ENCODE measurements around the gene NOS1AP.

NOS1AP gene

DNA sequence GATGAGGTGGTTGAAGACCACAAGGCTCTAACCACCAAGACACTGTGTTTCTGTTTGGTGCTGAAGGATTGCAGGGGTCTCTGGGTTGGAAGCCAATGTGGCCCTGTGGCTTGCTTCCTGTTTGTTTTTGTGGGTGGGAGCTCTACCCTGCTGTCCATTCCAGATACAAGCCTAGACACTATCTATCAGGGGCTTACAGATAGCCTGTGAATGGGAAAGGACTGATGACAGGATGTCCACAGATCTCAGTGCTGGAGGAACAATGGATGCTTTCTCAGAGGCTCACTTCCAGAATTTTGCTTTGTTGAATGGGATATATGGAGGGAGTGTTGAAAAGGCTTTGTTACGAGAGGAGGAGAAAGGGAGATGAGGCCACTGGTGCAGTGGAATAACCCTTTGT is 69.7 kb downstream of the NOS1AP start:
- FAIRE-seq: no peak

DNA sequence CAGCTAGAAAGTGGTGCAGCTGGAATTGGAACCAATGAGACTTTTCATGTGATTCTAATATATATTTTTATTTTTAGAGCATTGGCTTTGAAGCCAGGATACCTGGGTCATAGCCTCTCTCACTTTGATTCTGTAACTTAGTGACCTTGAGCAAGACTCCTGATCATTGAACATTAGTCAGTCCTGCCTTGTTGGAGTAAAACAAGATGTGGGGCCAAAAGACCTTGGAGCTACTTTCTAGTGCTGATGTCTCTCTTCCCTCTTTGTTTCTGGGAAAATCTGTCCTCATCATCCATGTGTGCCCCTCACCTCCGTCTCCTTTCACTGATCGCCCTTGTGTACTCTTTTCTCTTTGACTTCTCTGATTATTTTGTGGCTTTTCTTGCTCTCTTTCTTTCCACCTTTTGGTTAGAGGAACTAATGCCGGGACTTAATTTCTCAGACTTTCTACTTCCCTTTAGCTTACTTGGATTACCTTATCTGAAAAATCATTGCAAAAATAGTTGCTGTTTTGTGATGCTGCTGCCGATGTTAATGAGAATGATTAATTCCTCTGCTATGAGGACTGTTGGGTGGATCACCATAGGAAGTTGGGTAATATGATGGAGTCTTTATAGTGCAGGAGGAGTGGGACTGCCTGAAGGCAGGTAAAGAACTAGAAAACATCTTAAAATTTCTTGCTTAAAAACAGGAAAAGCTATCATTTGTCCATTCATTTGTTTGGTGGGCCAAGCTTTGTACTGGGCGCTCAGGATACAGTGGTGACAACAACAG is 72.0 kb downstream of the NOS1AP start:
- no peak for FAIRE-seq

DNA sequence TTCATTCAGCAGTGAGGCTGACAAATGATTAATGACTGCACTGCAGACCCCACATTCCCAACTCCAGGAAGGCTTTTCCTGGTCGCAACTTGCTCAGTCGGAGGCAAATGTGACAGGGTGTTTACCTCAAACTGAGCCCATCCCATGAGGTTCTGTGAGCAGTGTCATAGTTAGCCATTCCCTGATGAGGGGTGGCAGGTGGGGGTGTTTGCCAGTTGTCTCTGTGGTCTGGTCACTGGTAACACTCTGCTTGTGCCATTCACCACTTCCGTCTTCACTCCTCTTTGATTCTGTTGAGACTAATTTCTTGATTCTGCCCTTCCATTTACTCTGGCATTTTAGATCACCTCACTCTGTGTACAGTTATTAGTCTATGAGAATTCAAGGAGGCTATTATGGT is 73.5 kb downstream of the NOS1AP start:
- no peak for FAIRE-seq

DNA sequence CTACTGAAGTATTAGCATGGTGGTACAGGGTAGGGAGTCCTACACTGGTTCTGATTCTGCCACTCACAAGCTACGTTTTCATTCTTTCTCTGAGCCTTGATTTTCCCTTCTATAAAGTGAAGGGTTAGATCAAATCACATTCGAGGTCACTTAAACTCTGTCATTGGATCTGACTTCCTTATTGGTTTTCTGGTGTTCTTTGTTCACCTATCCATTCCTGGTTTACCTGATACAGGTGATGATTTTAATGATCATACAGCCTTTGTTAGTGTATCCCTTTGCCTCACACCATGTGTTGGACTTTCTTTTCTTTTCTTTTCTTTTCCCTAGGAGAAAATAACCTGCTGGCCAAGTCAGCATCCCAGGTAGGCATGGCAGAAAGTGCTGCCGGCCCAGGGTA is 74.8 kb downstream of the NOS1AP start:
- FAIRE-seq: no peak

DNA sequence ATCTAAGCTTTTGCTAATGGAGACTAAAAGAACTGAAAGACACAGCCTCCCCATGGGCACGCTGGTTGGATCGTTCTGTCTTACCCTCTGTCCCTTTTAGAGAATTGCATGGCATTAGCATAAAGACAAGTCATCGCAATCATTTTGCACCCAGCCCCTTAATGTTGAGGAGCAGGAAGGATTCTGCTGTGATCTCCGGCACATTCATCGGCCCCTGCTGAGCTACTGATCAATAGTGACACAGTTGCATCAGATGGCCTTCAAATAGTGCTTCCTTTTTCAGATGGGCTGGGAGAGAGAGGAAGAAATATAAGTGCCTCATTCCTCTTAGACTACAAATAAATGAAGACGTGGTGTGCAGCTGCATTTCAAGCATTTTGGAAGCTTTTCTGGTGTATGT is 75.4 kb downstream of the NOS1AP start:
- FAIRE-seq: no peak

DNA sequence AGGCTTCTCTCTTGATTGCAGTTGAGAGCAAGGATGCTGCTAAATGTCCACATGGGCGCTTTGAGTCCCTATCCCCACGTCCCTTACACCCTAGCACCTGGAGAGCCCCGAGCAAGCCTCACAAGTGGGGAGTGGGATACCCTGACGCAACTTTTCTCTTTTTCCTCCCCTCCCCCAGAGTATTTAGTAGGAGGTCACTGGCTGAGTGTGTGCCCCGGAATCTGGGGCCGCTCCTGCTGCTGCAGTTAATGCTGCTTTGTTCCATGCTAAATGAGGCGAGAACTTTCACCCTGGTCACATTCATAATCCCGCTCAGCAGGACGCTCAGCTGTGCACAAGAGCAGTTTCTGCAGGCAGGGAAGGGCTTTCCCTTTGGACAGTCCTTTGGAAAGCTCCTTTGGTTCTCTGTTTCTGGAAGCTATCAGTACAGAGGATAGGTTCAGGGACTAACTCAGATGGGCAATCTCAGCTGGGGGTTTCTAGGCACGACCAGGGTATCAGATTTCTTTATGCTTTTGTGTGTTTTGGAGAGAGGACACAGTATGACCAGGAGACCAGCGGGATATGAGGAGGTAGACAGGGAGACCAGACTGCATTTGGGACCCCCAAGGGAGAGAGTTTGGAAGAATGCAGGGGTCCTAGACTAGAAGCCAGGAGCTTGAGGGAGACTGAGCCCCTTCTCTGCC is 75.9 kb downstream of the NOS1AP start:
- no peak for FAIRE-seq

DNA sequence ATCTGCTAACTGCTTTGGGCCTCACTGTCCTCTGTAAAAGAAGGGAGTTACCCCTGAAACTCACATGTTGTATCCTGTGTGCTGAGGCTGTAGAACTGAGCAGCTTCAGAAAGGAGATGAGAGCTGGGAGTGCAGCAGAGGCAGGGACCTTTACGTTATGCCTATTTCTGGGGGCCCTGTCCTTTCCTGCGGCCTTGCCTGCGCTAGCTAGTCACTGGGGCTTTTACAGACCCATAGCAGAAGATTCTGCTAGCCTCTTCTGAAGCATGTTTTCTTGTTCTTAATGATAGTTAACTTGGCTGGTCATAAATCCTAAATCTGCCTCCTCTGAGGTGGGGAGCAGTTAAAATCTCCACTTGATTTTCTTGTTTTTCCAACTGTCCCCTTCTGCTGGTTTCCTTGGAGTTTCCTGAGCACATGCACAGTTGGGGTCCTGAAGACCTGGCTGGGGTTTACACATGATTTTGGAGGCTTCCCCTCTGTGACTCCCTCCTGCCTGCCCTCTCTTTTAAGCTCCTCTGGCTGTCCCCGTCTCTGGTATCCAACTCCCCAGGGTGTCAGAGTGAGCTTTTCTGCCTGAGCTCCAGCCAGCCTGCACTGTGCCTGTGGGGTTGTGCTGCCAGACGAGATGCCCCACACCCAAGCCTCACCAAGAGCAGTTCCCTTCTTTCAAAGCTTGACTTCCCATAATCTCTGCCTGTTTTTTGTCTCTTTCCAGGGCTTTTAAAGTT is 76.6 kb downstream of the NOS1AP start:
- FAIRE-seq: no peak

DNA sequence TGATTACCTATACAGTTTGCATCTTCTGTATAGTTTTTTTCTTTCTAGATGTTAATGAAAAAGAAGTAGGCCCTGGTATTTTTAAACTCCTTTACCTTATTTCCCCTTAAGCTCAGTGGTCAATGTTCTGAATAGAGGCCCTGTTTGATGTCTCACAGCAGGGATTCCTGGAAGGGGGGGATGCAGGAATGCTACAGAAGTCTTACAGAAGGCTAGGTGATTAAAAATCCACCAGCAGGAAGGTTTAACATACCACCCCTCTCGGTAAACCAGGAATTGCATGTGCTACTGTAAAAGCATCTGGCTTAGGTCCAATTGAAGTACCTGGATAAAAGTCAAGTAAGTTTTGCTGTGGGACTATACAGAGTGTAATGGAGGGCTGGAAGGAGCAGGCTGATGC is 78.3 kb downstream of the NOS1AP start:
- FAIRE-seq: no peak

DNA sequence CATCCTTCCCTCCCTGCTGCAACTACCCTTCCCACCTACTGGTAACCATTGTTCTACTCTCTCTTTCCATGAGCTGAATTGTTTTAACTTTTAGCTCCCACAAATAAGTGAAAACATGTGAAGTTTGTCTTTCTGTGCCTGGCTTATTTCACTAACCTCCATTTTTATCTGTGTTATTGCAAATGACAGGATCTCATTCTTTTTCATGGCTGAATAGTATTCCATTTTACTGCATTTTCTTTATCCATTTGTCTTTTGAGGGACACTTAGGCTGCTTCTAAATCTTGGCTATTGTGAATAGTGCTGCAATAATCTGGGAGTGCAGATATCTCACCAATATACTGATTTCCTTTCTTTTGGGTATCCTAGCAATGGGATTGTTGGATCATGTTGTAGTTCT is 80.6 kb downstream of the NOS1AP start:
- FAIRE-seq: no peak

DNA sequence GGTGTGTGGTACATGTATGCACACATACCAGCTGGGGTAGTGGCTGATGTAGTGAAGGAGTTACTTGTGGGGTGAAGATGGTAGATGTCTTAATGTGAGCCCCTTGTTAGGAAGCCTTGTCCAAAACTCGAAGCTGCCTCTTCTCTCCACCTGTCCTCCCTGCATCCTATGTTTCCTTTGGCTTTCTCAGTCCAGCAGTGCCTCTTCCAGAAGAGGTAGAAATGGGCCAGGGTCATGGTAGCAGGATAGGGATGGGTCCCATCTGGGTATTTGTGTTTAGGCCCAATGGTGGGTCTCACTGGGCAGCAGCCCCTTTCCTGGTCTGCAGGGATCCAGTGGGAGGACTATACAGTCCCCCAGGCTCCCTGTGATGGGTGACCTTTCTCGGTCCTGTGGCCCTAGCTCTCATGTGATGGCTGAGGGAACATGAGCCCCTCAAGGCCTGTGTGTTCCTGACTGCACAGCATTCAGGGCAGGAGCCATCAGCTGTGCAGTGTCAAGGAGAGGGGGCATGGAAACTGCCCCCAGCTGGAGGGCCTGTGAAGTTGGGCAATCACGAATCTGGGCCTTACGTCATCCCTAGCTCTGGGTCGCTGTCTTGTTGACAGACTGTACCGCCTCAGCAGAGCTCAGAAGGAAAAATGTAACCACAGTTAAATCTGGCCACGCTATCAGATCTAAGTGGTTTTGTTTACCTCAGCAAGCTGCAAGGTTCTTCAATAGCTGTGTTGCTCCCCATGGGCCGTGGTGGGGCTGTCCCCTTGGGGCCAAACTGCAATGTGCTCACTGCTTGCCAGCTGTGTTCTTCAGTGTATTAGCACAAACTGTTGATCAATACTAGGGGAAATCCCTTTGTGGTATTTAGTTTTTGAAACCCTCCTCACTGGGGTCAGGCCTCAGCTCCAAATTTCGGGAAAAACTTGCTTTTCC is 82.7 kb downstream of the NOS1AP start:
- no peak for FAIRE-seq

DNA sequence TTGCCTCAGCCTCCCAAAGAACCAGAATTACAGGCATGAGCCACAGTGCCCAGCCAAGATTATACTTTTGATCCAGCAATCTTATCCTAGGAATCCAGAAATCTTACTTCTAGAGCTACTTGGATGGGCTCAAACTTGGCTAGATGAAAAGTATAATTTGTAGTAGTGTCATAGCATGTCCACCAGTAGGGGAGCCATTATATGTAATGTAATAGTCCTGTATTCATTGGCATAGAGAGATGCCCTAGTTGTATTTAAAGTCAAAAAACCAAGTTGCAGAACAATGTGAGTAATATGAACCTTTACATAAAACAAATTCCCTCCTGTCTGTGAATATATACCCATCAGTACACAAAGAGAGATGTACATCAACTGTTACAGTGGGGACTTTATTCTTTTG is 83.9 kb downstream of the NOS1AP start:
- FAIRE-seq: no peak

DNA sequence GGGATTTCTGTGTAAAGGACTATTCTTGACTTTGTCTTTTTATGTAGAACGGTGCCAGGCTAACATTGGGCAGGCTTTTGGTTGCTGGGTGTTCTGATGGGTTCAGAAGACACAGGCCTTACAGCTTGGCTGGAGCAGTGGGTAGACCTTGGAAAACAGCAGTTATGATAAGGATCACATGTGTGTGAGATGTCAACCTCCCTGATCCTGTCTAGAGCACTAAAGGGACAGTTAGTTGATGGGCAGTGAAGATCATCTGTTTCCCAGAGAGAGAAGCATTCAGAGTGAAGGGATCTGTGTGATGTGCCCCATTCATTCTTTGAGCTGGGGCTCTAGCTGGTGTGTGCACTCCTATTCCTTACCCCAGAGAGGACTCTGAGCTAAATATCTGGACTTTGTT is 88.0 kb downstream of the NOS1AP start:
- FAIRE-seq: no peak

DNA sequence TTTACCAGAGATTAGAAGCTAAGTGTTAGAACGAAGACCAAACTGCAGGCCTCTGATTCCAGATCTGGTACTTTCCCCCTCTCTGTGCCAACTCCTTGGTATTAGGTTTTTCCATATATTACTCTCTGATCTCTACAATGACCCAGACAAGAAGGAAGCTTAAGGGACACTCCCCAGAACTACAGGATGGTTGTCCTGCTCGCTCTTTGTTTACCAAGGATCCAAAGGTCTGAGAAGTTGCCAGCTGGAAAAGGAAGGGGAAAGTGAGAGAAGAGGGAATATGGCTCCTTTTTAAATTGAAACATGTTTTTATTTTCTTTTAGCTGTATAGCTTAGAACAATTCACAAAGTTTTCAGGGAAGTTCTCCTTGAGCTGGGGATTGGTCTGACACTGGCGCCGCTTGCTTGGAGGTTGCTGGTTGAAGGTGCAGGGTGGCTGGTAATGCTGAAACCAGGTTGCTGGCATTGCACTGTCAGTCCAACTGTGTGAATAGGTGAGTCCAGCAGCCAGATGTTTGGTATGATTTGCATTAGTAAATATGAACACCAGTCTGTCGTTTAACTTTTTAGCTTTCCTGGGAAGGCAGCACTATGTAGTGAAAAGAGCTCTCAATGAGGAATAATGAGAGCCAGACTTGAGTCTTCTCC is 89.3 kb downstream of the NOS1AP start:
- FAIRE-seq: no peak

DNA sequence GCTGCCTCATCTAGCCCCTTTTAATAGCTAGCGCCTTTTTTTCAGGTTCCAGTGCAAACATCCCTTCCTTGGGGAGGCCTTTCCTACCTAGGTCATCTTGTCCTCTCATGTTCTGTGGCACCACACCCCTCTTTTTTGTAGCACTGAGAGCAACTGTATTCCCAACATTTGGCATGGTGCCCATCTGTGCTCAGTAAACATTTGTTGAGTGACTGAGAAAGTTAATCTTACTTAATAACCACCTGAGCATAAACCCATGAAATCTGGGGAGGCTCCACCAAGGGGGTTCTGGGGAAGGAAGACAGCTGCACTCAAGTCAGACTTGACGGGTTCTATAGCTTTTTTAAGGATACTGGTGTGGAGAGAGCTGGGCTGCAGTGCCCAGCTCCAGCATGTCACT is 90.0 kb downstream of the NOS1AP start:
- FAIRE-seq: no peak

DNA sequence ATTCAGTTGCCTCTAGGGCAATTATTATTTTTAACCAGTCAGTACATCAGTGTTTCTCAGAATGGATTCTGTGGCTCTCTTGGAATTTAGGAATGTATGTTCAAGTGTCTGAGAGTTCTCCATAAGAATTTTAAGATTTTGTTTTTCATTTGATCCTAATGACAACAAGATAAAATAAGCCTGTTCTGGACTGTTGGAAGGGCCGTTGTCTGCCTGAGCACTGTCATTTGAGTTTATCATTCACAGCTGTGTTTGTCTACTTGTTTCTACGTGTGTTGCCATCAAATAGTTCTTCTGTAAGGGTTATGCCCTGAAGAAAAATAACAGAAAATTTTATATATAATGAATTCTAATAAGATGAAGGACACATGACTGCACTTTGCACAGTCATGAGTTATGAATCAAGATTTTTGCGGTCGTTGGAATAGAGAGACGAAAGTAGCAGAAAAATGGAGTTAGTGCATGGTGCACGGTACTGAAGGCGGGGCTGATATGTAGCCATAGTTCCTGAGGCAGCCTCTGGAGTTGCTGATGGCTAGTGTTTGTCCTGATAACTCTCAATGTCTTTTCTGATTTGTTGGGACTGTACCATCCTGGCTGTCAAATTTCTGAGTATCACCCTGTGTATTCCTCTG is 92.5 kb downstream of the NOS1AP start:
- FAIRE-seq: no peak

DNA sequence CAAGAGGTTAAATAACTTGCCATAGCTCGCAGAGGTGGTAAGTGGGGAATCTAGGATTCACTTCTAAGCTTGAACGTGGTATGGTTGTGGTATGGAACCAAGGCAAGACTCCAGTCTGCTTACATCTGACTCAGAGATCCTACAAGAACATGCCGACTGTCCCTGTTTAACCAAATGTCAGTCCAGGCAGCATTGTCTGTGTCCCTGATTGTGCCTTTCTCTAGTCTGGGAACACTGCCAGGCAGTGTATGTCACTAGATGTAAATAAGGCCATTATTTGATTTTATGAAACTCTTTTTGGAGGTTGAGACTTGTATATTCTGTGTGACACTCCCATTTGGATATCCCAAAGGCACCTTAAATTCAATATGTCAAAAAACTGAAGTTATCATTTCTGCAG is 96.0 kb downstream of the NOS1AP start:
- FAIRE-seq: no peak

DNA sequence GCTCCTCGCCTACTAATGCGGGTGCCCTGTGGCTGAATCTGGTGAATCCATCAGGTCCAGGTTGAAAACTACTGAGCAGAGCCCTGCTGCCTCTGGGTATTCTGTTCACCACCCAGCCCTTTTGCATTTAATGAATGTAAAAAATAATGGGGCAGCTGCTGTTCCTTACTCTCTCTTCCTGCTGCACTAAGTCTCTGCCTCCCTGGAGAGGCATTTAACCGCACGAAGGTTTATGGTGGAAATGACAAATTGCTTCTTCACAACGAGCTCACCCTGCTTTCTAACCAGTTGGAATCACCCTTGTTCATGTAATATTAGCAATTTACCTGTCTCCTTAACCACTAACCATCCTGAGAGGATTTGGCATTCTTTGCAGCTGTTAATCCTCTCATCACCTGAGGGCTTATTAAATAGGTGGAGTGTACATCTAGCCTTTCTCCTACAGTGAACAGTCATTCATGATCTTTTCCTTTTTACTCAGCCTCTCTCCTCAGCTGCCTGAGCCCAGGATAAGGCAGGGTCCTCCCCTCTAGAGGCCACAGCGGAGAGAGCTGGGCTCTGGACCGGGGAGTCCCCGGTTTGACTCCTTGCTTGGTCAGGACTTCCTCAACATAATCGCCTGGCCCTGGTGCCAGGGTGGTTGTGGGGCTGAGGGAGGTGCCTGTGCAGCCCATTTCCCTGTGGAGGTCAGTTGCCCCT is 97.6 kb downstream of the NOS1AP start:
- FAIRE-seq: no peak

DNA sequence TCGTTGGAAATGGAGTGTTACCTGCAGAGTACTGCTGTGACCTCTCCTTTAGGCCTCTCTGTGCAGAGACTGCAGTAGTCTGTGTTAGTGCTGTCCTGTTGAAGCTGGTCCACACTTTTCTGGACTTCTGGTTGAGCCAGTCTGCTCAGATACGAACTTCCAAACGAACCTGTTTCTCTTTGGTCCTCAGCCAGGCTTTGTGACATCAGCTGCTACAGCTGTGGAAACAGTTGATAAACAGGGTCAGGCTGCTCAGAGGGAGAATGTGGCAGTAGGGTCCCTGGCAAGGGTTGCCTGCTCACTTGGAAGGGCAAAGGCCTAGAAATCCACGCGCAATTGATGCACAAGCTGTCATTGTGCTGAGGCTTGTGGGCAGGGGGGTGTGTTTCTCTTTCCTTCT is 98.8 kb downstream of the NOS1AP start:
- FAIRE-seq: no peak

DNA sequence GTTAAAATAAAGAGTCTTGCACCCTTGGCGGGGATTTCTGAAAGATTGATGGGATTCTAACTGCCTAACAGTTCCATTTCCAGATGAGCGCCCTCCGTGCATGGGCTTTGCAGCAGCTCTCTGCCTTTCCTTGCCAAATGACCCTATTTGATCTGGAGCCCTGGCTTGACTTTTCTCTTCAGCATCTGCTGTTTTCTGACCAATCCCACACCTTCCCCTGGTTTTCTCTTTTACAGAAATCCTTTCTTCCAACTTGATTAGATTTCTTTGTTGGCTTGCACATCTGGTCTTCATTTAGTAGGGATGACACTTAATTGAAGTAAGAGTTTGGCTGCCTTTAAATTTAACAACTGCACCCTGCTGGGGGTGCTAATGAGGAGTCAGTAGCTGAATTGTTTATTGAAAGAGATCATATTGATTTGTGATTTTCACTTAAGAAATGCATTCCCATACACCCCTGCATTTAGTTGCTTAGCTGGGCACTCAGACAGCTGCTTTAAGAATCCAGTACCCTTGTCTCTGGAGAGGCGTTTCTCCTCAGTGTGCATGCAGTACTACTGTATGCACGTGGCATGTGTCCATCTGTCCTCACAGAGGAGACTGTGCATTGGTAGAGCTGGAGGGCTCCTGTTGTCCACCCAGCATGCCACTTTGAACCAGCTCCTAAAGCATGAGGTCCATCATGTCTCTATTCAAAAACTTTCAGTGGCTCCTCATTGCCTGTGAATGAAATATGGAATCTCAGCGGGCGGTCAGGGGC is 99.7 kb downstream of the NOS1AP start:
- no peak for FAIRE-seq

DNA sequence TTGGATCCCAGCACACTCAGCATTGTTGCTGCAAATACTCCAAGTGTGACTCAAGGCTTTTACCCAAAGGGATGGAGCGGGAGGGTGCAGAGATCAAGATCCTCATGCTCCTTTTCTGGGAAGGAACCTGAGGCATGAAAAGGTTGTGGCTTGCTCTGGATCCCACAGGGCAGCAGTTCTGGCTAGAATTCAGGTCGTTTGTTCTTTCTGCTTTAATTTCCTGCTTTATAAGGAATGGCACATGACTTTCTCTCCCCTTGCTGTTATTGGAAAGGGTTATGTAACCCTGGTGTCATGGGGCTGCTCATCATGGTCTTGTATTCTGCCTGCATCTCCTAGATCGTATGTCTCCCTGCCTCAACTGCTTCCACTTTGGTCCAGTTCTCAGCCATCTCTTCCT is 101.6 kb downstream of the NOS1AP start:
- FAIRE-seq: no peak
